HG03103 (cell line): Measurements from ENCODE around the gene IFNL4.

Experiments
- ATAC-seq: cut with Tn5 transposase; IDR thresholded peaks from one replicate; pipeline ENCODE4 v1.9.1; 2021; ENCODE audit warnings: low read depth; ENCODE audit not compliant: unreplicated experiment

Gene IFNL4

GRCh38 chr19:39197808-39198207, 50.8 kb downstream of the IFNL4 start:
- ATAC-seq: no peak

GRCh38 chr19:39196860-39197562, 51.6 kb downstream of the IFNL4 start, which contains the start of gene NCCRP1:
TSS of gene NCCRP1 (plus strand) at chr19:39196964. CDS start at chr19:39196983, 19 bp downstream.
- no peak for ATAC-seq

- no peak for ATAC-seq
Measured at GRCh38 chr19:39196320-39196719, 52.3 kb downstream of the IFNL4 start.
